GM20431 (cell line): ENCODE measurements around the gene NANOS3.

Experiments
- in situ Hi-C: fragments of 300-500 bp; cut with MseI, MboI; formaldehyde crosslinking; loops from one replicate; pipeline ENCODE4 v1.15.0; 2020; ENCODE audit warnings: low sequenced_read_pairs; ENCODE audit not compliant: unreplicated experiment

The NANOS3 gene

GRCh38 chr19:13842291-13843103 lies 34.4 kb upstream of the NANOS3 start:
- in situ Hi-C loops = no loop called here

DNA sequence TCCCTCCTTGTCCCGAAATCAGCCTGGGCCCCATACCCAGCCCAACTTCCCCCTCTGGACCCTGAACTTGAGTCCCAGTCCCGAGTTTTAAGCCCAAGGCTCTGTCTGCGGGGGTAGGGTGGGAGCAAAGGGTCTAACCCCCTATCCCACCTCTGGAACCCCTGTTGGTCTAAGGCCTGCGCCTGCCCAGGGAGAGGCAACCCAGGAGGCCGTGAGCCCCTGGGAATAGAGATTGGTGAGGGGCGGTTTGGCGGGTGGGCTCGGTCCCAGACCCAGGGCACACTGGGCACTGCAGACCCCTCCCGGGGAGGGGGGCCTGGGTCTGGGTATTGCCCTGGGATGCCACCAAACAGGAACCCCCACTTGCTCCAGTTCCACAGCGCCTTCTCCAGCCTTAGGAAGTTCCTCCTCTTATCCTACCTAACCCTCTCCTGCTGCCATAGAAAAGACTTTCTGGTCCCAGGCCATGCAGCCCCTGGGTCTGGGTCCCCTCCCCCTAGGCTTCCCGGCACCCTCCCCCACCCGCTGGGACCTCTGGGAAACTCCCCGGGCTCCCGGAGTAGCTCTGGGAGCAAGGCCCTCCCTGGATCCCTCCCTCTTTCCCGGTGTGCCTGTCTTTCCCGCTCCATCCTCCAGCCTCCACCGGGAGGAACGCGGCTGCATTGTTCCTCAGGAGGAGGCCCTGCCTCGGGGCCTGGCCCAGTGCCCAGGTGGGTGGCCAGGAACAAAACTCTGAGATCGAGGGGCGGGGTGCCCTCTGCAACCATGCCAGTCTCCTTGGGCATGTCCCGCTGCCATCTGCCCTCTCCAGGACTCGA lies 33.6 kb upstream of the NANOS3 start:
- in situ Hi-C loops = no loop called here

DNA sequence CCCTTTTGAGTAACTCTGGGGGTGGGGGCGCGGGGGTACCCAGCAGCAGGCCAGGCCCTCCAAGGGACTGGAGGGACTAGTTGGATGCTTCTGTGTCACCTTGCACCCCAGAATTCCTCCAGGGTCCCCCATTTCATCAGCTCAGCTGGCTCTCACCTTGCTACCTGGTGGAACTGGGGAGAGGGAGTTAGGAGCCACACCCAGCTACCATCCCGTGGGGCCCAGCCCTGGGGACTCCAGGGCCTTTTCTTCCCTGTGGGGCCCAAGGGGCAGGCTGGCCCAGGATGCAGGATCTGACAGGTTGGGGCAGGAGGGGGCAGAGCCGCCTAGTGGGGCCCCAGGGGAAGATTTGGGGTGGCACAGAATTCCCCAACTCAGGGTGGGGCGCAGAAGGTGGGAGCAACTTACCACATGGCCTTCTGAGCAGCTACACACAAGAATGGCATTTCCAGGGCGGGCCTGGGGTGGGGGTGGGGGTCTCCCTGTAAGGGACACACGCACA lies 32.8 kb upstream of the NANOS3 start:
- in situ Hi-C loops = no loop called here

GRCh38 chr19:13846557-13847406 lies 30.2 kb upstream of the NANOS3 start:
- in situ Hi-C loops = no loop called here

- in situ Hi-C loops = no loop called here
Observed at GRCh38 chr19:13847407-13848339, 29.3 kb upstream of the NANOS3 start.

- in situ Hi-C loops = no loop called here
Observed at GRCh38 chr19:13848340-13848677, 28.6 kb upstream of the NANOS3 start.

DNA sequence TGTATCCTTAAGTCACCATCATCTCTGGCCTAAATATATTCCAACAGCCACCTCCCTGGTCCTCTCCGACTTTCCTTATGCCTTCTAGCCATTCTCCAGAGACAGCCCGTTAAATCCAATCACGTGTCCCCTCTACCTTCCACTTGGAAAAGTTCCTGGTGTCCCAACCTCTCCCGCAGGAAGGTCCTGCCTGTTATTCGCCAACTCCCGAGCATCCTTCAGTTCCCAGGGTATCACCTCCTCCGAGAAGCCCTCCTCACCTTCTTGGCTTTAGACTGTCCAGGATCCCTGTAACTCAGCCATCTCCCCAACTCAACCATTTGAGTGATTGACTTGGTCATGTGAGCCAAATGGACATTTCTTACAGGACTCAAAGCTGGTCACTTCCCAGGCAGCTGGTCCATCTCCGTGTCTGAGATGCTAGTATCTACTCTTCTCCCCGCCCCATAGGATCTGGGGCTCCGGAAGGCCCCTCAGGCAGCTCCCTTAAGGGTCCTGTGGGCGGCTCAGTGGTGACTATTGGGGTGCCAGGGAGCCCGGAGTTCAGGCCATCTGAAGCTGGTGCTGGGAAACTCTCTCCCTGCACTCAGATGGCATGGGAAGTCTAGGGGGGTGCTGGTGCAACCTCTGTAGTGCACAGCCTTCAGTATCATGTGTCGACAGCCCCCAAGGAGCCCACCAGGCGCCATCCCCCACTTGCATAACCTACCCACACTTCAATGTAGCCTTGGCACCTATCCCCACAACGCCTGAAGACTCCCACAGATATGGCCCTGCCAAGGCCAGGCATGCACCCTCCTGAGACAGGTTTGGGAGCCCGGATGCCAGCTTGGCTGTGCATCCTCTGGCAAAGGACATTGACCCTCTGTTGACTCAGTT lies 27.9 kb upstream of the NANOS3 start:
- in situ Hi-C loops = no loop called here

DNA sequence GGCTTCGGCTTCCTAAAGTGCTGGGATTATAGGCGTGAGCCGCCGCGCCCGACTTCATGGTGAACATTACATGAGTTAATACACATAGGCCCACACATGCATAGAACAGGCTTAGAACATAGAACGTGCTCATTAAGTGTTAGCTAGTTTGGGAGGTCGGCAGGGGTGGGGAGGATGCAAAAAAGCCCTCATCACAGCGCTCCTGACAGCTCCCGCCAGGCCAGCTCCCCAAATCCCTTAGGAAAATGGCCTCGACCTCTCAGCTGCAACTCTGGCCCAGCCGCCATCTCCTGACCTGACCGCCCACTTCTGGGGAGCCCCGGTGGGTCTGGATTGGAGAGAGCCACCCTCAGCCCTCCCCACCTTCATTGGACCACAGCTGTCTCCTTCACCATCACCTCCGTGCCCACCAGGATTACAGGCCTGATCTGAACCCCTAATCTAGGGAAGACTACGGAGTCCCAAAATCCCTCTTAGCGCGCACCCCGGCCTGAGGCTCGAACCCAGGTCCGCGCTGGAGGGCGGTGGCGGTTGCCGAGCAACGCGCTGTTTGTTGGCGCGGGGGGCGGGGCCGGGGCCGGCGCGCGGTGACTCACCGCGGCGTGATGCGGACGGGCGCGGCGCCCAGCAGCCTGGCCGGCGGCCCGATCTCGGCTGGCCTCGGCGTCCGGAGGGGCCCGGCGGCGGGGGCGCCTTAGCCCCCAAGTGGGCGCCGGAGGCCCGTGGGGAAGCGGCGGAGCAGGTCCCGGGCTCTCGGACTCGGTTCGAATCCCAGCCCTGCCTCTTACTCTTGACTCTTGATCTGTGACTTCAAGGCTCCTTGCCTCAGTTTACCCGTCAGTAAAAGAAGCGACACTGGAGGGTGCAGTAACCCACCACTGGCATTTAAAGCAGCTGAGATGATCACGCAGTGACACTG lies 26.7 kb upstream of the NANOS3 start:
- in situ Hi-C loops = loop anchor here (10.0 kb wide), 1 partner anchor 65 kb away; no protein-coding TSS in a partner anchor

DNA sequence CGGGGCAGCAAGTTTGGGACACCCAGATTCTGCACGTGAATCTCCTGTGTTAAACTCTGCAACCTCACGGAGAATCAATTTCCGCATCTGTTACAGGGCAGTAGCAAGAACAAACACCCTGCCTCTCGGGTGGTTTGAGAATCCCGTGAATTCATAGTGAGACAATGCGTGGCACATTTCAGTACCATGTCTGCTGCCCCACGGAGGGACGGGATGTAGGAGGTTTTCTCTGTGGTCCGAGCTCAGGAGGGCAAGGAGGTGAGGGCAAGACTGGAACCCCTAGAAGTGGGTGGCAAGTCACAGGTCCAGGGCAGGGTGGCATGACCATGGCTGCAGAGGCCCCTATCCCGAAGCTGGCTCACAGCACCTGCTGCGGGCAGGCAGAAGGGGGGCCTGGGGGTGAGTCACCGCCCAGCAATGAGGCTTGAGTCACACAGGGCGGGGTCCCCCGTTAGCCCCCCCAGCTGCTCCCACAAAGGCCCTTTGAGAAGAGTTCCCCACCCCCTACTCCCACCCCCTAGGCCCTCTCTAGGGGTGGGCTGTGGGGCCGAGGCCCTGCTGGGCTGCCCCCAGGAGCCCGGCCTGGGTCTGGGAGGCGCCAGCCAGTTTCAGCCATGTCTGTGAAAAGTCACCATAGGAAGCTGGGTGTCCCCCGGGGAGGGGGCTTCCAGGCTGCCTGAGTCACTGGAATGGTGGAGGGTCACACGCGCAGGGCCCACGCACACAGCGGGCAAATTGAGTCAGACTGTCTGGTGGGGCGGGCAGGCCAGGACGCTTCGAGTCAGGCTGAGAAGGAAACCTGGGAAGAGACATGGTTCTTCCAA lies 25.8 kb upstream of the NANOS3 start:
- in situ Hi-C loops = loop anchor here (10.0 kb wide), 1 partner anchor 66 kb away; no protein-coding TSS in a partner anchor

DNA sequence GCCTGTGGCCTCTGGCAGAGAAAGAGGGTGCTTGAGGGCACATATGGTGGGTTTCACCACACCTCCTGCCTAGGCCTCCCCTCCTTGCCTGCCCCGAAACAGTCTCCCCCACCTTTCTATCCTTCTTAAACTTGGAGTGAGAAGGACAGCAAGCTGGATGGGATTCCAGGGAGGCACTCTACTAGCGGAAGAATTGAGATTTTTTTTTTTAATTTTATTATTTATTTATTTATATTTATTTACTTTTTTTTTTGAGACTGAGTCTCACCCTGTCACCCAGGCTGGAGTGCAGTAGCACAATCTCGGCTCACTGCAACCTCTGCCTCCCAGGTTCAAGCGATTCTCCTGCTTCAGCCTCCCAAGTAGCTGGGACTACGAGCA lies 25.2 kb upstream of the NANOS3 start:
- in situ Hi-C loops = loop anchor here (10.0 kb wide), 1 partner anchor 67 kb away; no protein-coding TSS in a partner anchor

GRCh38 chr19:13852171-13852707 lies 24.7 kb upstream of the NANOS3 start:
- in situ Hi-C loops = loop anchor here (10.0 kb wide), 1 partner anchor 67 kb away; no protein-coding TSS in a partner anchor

DNA sequence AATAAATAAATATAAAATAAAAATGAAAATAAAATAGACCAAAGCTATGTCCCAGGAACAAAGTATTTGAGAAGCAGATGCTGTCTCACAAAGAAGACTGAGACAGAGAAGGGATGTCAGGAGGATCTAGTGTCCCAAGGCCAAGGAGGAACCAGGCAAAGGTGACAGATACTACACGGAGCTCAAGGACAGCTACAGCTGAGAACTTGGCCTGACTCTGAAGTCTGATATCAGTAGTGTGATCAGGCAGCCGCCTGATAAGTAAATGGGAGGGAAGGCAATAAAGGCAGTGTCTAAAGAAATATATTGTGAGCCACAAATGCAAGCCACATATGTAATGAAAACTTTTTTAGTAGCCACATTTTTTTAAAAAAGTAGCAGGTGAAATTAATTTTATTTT lies 20.4 kb upstream of the NANOS3 start:
- in situ Hi-C loops = loop anchor here (10.0 kb wide), 1 partner anchor 72 kb away; no protein-coding TSS in a partner anchor

GRCh38 chr19:13859361-13859880 lies 17.5 kb upstream of the NANOS3 start:
- in situ Hi-C loops = loop anchor here (10.0 kb wide), 1 partner anchor 75 kb away; no protein-coding TSS in a partner anchor

- in situ Hi-C loops = no loop called here
Observed at GRCh38 chr19:13860679-13861391, 16.1 kb upstream of the NANOS3 start.

DNA sequence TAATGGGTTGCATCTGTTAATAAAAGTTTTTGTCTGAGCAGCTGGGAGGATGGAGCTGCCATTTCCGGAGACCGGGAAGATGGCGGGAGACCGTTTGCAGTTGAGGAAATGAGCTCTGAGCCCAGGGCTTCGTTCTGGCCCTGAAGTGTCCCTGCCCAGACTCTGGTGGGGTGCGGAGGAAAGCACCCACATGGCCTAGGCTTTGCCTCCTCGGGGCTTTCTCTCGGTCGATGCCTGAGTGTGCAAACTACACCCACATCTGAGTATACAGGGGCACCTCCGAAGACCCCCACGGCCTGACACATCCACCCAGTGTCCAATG lies 15.6 kb upstream of the NANOS3 start:
- in situ Hi-C loops = no loop called here
